RPMI7951 (cell line): ENCODE results near the gene URI1. TPM values are rescaled to one million over a fixed set of nuclear protein-coding genes. Genes with fewer than 3 reads are reported as not detected.
A peak's percentile ranks its signal among the peaks of the same experiment; 100 is the strongest.
"Not testable (repeated sequence)": the region's sequence is repeated elsewhere in the genome, so short reads cannot be mapped to it uniquely, and the experiment has no call there.

Experiments
- DNase-seq: peaks from one replicate; pipeline ENCODE4 v3.0.0-alpha.2; 2012; ENCODE audit warnings: low read depth
- total RNA-seq: library from RNA; depleted of rRNA; stranded (reverse); fragments of >200 nt; shearing (Covaris generic); gene quantifications from 2 replicates; pipeline ENCODE4 v1.2.3, GENCODE V29; 2014; rRNA removed

URI1 gene
- 49.8 and 77.7 TPM in 2 replicates for total RNA-seq

GRCh38 chr19:29941828-29942403, at the start of gene URI1:
Gene URI1, plus strand, starts transcription at chr19:29942239. Its CDS starts 309 bp downstream, at chr19:29942548.
- peak; percentile 82 for DNase-seq

DNA sequence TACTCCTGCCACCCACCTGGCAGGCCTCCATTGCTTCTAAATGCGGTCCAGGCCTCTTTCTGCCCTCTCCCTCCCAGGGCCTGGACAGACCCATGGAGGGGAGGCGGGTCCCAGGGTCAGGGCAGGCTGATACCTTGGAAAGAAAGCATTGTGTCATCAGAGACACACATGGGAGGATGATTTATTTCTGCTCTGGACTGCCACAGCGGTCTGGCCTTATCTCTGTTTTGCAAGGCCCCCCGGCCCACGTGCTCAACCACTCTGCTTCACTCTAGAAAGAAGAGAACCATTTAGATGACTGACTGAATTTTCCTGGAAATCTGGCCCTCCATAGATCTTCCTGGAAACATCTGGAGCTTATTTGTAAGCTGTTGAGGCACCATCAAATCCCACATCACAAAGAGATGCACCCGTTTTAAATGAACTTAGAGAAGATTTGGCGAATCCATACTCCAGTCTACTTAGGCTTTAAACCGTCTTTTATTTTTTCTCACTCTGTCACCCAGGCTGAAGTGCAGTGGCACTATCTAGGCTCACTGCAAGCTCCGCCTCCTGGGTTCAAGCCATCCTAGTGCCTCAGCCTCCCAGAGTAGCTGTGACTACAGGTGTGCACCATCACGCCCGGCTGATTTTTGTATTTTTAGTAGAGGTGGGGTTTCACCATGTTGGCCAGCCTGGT, 48.3 kb upstream of the URI1 start:
- no peak for DNase-seq

- DNase-seq = no peak
Observed at GRCh38 chr19:29896802-29897201, 45.2 kb upstream of the URI1 start.

GRCh38 chr19:29897466-29897865, 44.6 kb upstream of the URI1 start:
- DNase-seq = no peak

DNA sequence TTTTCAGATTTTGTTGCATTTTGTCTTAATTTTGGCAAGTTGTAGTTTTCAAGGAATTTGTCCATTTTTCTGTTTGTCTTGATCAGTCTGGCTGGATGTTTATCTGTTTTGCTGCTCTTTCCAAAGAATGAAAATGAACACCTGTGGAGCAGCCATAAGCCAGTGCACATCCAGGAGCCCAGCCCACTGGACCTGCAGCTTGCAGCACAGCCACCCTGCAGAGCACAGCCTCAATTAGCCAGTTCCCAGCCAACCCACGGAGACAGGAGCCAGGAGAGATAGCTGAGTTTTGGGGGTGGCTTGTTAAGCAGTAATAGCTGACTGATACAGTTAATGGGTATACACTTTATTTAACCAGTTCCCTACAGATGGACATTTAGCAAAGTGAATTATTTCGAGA, 38.0 kb upstream of the URI1 start:
- no peak for DNase-seq

DNA sequence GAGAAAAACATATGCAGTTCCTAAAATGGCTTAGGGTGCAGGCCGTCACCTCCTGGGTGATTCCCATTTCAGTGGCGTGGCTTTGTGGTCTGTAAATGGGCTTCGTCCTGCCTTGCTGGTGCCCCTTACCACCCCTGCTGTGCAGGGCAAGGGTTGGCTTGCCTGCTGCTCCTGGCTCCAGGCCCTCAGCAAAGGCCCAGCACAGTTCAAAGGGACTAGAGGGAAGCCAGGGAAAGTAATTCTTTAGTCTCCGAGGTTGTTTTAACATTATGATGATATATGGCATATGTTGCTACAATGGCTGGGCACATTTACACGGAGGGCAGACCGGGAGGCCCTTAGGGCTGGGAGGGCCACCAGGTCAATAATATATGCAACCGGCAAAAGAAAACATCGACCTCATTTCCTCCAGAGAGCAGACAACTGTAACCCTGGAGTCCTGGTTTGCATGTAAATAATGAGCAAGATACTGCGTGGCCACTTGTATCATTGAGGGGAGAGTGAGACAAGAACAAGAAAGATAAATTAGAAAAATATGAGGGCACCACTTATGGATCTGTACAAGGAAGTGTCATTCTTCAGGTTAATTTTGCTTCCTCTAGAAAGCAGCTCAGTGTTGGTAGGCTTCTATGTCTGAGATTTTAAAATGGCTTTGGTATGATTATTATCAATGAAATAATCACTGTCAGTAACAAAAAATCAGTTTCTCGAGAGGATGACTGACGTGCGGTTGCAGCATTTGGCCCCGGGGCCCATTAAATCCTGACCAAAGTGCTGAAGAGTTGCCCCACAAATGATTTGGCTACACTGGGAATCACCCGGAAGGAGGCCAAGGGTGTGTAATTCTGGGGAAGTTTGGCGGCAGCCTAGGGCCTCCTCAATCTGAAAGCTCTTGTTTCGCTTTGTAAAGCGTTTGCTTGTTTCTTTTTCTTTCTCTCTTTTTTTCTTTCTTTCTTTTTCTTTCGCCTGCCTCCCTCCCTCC, 32.8 kb upstream of the URI1 start:
- peak; percentile 26 for DNase-seq

DNA sequence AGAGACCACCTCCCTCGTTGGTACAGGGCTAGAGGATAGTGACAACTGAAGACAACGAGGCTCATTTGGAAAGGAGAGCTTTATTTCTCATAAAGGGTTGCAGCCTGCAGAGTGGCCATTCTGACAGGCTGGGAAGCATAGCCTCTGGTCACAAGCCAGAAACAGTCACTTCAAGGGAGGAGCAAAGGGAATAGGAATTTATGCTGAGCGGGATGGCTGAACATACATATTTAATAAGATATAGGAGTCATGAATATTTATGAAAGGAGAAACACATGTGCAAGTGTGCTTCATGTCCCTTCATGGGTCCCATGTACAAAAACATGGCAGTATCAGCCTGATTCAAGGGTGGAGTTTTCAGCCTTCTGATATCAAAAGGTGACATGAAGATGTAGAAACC, 27.1 kb upstream of the URI1 start:
- no peak for DNase-seq

GRCh38 chr19:29915832-29916231, 26.2 kb upstream of the URI1 start:
- DNase-seq = not testable (repeated sequence)

GRCh38 chr19:29917911-29918310, 24.1 kb upstream of the URI1 start:
- DNase-seq = no peak

DNA sequence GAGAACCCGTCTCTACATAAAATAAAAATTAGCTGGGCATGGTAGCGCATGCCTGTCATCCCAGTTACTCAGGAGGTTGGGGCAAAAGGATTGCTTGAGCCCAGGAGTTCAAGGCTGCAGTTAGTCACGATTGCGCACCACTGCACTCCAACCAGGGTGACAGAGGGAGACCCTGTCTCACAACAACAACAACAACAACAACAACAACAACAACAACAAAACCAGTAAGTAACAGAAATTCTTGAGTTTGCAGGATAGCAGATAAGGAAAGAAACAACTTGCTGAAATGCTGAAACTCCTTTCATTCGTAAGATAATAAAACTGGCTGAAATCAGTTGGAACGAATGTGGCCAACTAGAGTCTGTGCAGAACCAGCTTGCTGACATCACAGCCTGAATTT, 23.1 kb upstream of the URI1 start:
- no peak for DNase-seq

DNA sequence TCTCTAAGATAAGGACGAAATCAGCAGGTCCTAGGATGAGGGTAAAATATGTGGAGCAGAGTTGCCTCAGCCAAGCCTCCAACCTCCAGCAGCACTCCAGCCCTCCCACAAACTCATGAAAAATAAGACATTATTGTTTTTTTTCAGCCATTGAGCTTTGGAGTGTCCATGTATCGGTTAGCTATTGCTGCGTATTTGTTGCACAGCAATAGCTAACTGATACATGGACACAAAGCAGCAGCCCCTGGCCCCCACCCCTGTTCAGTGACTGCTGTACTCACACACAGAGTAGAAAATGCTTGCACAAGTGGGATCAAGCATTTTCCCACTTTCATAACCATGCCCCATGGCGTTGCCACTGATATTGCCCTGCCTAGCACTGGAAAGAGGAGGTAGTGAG, 19.1 kb upstream of the URI1 start:
- DNase-seq = no peak

GRCh38 chr19:29923653-29924052, 18.4 kb upstream of the URI1 start:
- no peak for DNase-seq

GRCh38 chr19:29926031-29926430, 16.0 kb upstream of the URI1 start:
- DNase-seq = no peak

DNA sequence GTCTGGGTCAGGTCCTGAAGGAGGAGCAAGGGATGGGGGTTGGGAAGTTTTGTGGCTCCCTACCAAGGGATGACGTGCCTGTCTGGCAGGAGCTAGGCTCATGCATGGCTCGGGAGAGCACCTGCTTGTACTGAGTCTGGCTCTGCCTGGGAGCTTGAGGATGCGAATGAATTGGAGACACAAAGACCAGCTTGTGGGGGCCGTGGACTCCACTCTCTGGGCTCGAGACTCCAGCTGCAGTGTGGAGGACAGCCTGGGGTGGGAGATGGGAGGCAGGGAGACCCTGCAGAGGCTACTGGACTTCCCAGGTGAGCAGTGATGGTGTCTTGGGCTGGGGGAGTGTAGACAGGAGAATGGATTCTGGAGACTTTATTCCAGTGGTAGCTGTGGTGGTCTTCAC, 15.2 kb upstream of the URI1 start:
- no peak for DNase-seq

DNA sequence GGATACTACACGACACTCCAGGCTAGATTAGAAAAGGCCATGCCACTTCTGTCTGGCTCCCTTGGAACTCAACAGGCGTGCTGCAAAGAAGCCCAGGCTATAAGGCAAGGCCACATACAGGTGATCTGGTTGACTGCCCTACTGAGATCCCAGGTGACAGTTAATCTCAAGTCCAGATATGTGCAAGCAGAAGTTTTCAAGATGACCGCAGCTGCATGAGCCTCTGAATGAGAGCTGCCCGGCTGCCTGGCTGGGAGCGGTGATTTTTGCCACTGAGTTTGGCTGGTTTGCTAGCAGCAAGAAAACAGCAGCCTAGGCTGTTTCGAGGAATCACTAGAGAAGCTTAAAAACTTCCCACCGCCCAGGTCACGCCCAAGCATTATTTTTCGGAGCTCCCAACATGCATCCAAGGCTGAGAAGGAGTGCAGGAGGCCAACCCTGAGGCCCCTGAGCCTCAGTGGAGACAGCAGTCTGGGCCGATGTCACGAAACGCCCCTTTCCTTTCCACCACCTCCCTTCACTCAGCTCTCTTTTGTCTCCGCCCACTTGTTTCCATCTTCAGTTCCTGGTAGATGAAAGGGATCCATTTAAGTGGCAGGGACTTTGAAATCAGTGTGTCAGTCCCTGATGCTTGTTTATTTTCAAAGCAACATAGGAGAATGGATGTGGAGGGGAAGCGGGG, 14.0 kb upstream of the URI1 start:
- peak; percentile 15 for DNase-seq

DNA sequence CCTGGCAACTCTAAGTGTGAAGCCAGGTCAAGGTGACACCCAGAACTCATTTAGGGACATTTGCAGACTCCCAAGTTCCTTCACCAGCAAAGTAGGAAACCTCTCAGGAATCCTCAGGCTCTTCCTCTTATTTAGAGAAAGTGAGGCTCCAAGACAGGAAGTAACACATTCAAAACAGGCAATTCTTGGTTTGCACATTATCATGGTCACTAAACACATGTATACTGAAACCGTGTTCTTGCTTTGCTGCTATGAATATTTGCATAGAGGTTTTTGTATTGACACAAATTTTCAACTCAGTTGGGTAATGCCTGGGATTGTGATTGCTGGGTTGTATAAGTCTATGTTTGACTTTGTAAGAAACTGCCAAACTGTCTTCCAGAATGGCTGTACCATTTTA, 13.2 kb upstream of the URI1 start:
- no peak for DNase-seq

- DNase-seq = no peak
Observed at GRCh38 chr19:29934257-29934656, 7.8 kb upstream of the URI1 start.

- DNase-seq = no peak
Observed at GRCh38 chr19:29934781-29935180, 7.3 kb upstream of the URI1 start.

- no peak for DNase-seq
Observed at GRCh38 chr19:29936409-29936808, 5.6 kb upstream of the URI1 start.

- DNase-seq = no peak
Observed at GRCh38 chr19:29939628-29940027, 2.4 kb upstream of the URI1 start.

DNA sequence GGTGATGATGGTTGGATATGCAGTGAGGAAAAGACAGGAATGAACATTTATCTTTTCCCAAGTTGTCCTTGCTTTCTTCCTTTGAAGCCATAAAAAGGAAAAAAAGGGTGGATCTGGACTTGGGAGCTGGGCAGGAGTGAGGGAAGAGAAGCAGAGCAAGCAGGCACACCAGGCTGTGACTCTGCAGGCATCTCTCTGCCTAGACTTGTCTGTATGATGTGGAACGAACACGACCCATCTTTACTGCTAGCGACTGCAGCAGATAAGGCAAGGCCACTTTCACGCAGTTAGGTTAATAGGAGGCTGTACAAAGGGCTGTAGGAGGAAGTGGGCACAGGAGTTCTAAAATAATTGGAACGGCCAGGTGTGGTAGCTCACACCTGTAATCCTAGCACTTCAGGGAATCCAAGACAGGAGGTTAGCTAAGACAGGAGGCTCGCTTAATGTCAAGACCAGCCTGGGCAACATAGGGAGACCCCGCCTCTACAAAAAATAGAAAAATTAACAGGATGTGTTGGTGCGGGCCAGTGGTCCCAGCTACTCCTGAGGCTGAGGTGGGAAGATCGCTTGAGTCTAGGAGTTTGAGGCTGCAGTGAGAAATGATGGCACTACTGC, 961 bp upstream of the URI1 start:
- no peak for DNase-seq
